ENCODE data around the gene DCAF6.

DCAF6 gene

GRCh38 chr1:167995038-167995437 lies 58.6 kb downstream of the DCAF6 start:
- Histone ChIP-seq H3K4me2 (ENCODE audit: low read length) (no peak overlapping the region), H4K20me1 (ENCODE audit: insufficient read depth, low read length) (no peaks in the 10 kb centered on the region), H3F3A (ENCODE audit: insufficient read depth, low read length) (no peaks in the 10 kb centered on the region), H3K27me3 (ENCODE audit: insufficient read depth, low read length) (no peaks in the 10 kb centered on the region), H3K27ac (ENCODE audit: low read depth, low read length, poor library complexity, severe bottlenecking) (no peak overlapping the region), H3K36me3 (ENCODE audit: insufficient read depth, low read length) (peaks cover 32% of the 10 kb centered on the region), H2AFZ (ENCODE audit: low read length) (no peak overlapping the region), H3K79me2 (ENCODE audit: insufficient read depth, low read length) (no peaks in the 10 kb centered on the region), H3K4me1 (ENCODE audit: insufficient read depth, low read length, severe bottlenecking) (no peaks in the 10 kb centered on the region), H3K9ac (ENCODE audit: low read length) (no peak overlapping the region), H3K4me3 (ENCODE audit: low read depth, low read length, poor library complexity, severe bottlenecking) (no peak overlapping the region), H3K9me3 (ENCODE audit: low read length) (no peaks in the 10 kb centered on the region), H3K9me2 (ENCODE audit: low read depth, low read length) (no peaks in the 10 kb centered on the region)
- TF ChIP-seq EZH2 (IDR thresholded peaks at IDR 0.05; ENCODE audit: borderline replicate concordance, low read length) (no peak), CTCF (IDR thresholded peaks at IDR 0.05; ENCODE audit: low read length) (no peak)

GRCh38 chr1:167996266-167996665 lies 59.8 kb downstream of the DCAF6 start:
- Histone ChIP-seq H3F3A (ENCODE audit: insufficient read depth, low read length) (no peaks in the 10 kb centered on the region), H3K9me2 (ENCODE audit: low read depth, low read length) (no peaks in the 10 kb centered on the region), H3K9me3 (ENCODE audit: low read length) (no peaks in the 10 kb centered on the region), H3K36me3 (ENCODE audit: insufficient read depth, low read length) (peaks cover 32% of the 10 kb centered on the region), H3K4me2 (ENCODE audit: low read length) (no peak overlapping the region), H4K20me1 (ENCODE audit: insufficient read depth, low read length) (no peaks in the 10 kb centered on the region), H3K27ac (ENCODE audit: low read depth, low read length, poor library complexity, severe bottlenecking) (no peak overlapping the region), H2AFZ (ENCODE audit: low read length) (no peak overlapping the region), H3K9ac (ENCODE audit: low read length) (no peak overlapping the region), H3K27me3 (ENCODE audit: insufficient read depth, low read length) (no peaks in the 10 kb centered on the region), H3K4me1 (ENCODE audit: insufficient read depth, low read length, severe bottlenecking) (no peaks in the 10 kb centered on the region), H3K4me3 (ENCODE audit: low read depth, low read length, poor library complexity, severe bottlenecking) (no peak overlapping the region), H3K79me2 (ENCODE audit: insufficient read depth, low read length) (no peaks in the 10 kb centered on the region)
- TF ChIP-seq EZH2 (IDR thresholded peaks at IDR 0.05; ENCODE audit: borderline replicate concordance, low read length), result no peak

GRCh38 chr1:167997037-167997575 lies 60.6 kb downstream of the DCAF6 start:
- Histone ChIP-seq H3K27ac (ENCODE audit: low read depth, low read length, poor library complexity, severe bottlenecking) (no peak overlapping the region), H3K9me3 (ENCODE audit: low read length) (no peaks in the 10 kb centered on the region), H3K9ac (ENCODE audit: low read length) (no peak overlapping the region), H3K4me1 (ENCODE audit: insufficient read depth, low read length, severe bottlenecking) (no peaks in the 10 kb centered on the region), H3K27me3 (ENCODE audit: insufficient read depth, low read length) (no peaks in the 10 kb centered on the region), H3K79me2 (ENCODE audit: insufficient read depth, low read length) (no peaks in the 10 kb centered on the region), H4K20me1 (ENCODE audit: insufficient read depth, low read length) (no peaks in the 10 kb centered on the region), H3F3A (ENCODE audit: insufficient read depth, low read length) (no peaks in the 10 kb centered on the region), H3K4me2 (ENCODE audit: low read length) (no peak overlapping the region), H3K36me3 (ENCODE audit: insufficient read depth, low read length) (peaks cover 25% of the 10 kb centered on the region), H3K4me3 (ENCODE audit: low read depth, low read length, poor library complexity, severe bottlenecking) (no peak overlapping the region), H2AFZ (ENCODE audit: low read length) (no peak overlapping the region), H3K9me2 (ENCODE audit: low read depth, low read length) (no peaks in the 10 kb centered on the region)
- TF ChIP-seq CTCF (IDR thresholded peaks at IDR 0.05; ENCODE audit: low read length), result no peak
- TF ChIP-seq EZH2 (IDR thresholded peaks at IDR 0.05; ENCODE audit: borderline replicate concordance, low read length), result no peak

GRCh38 chr1:167999877-168000276 lies 63.4 kb downstream of the DCAF6 start:
- Histone ChIP-seq H3K36me3 (ENCODE audit: insufficient read depth, low read length) (peaks cover 12% of the 10 kb centered on the region), H3K4me3 (ENCODE audit: low read depth, low read length, poor library complexity, severe bottlenecking) (no peak overlapping the region), H3F3A (ENCODE audit: insufficient read depth, low read length) (no peaks in the 10 kb centered on the region), H4K20me1 (ENCODE audit: insufficient read depth, low read length) (no peaks in the 10 kb centered on the region), H3K9me2 (ENCODE audit: low read depth, low read length) (no peaks in the 10 kb centered on the region), H3K4me1 (ENCODE audit: insufficient read depth, low read length, severe bottlenecking) (no peaks in the 10 kb centered on the region), H3K27ac (ENCODE audit: low read depth, low read length, poor library complexity, severe bottlenecking) (no peak overlapping the region), H3K4me2 (ENCODE audit: low read length) (no peak overlapping the region), H3K27me3 (ENCODE audit: insufficient read depth, low read length) (no peaks in the 10 kb centered on the region), H3K9me3 (ENCODE audit: low read length) (no peaks in the 10 kb centered on the region), H3K9ac (ENCODE audit: low read length) (no peak overlapping the region), H2AFZ (ENCODE audit: low read length) (no peak overlapping the region), H3K79me2 (ENCODE audit: insufficient read depth, low read length) (no peaks in the 10 kb centered on the region)
- TF ChIP-seq EZH2 (IDR thresholded peaks at IDR 0.05; ENCODE audit: borderline replicate concordance, low read length), result no peak
- TF ChIP-seq CTCF (IDR thresholded peaks at IDR 0.05; ENCODE audit: low read length), result no peak
